Activated CD4-positive, alpha-beta T cell treated with anti-CD3 and anti-CD28 coated beads, Interleukin-2, amount 50 U/mL, for 16 hours (primary cell): ENCODE results near the gene CDK6.
"Not testable (repeated sequence)": the region's sequence is repeated elsewhere in the genome, so short reads cannot be mapped to it uniquely, and the experiment has no call there.

Experiments used
- DNase-seq: peaks from one replicate; pipeline ENCODE4 v3.0.0-alpha.2; 2020

The CDK6 gene

DNA sequence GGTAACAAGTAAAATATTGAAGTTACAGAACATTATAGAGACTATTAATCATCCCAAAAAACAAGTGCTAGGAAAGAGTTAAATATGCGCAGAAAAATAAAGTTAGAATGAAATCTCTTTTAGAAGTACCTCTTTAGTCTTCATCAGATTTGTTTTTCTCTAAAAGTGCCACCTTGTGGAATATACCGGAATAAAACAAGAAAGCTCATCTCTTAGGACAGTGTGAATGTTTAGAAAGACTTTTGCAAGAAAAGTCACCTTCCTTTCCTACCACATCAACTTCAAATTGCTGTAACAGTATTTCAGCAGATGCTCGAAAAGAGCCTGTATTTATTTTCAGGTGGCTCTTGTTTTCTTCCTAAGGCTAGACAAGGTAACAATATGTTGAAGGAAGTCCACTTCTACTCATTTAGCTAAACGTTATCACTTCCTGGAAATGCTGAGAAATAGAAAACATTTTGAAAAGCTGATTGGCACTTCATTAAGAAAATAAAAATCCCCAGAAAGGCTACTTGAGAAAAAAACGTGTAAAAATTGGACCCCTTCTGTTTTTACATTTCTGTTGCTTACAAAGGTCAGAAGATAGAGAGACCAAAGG, 226.4 kb downstream of the CDK6 start:
- DNase-seq: no peak

- no peak for DNase-seq
Measured at GRCh38 chr7:92608380-92609322, 227.7 kb downstream of the CDK6 start.

GRCh38 chr7:92606985-92607384, 229.4 kb downstream of the CDK6 start:
- DNase-seq: no peak

- not testable (repeated sequence) for DNase-seq
Measured at GRCh38 chr7:92604517-92604916, 231.9 kb downstream of the CDK6 start.

GRCh38 chr7:92603089-92603445, 233.3 kb downstream of the CDK6 start:
- DNase-seq: no peak

DNA sequence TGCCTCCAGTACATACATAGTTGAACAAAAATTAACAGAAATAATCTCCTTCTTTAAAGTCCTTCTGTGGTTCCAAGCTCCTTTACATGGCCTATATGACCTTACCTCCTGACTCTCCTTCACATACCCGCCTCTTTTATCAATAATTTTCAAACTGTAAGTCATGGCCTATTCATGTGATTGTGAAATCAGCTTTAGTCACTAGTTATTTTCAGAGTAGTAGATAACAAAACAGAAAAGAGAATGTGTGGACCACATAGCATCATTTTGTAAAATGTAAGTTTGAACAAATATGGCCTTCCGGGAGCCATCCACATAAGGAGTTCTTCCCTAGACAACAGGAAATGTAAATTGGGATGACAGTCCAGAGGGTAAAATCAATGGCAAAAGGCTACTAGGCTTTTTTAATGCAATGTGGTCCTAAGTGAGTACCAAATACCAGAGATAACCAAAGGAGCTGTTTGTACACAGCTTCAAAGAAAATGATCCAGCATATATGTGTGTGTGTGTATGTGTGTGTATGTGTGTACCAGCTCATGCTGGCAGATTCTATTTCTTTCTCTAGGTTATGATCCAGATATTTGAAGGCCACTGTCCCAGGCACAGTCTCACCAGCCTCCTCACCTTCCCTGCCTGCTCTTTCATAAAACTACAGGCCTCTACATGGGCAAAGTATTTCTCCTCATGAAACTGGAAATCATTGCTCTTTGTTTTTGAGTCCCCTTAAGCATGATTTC, 233.9 kb downstream of the CDK6 start:
- no peak for DNase-seq

GRCh38 chr7:92598310-92598981, 237.9 kb downstream of the CDK6 start:
- peak; percentile 32 for DNase-seq

- no peak for DNase-seq
Measured at GRCh38 chr7:92595281-92595680, 241.1 kb downstream of the CDK6 start.

DNA sequence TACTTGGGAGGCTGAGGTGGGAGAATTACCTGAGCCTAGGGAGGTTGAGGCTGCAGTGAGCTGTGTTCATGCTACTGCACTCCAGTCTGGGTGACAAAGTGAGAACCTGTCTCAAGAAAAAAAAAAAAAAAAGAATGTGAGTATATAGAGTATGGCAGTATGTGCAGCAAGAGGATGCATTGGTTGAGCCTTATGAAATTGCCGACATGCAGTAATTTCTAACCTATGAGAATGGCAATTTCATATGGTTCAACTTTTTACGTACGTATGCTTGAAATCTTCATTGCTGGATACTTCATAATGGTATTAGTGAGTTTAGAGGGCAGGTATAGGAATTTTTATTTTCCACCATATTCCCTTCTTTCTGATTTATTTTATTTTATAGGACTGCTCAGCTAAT, 241.6 kb downstream of the CDK6 start:
- DNase-seq: no peak

GRCh38 chr7:92590711-92591310, 245.6 kb downstream of the CDK6 start:
- no peak for DNase-seq

DNA sequence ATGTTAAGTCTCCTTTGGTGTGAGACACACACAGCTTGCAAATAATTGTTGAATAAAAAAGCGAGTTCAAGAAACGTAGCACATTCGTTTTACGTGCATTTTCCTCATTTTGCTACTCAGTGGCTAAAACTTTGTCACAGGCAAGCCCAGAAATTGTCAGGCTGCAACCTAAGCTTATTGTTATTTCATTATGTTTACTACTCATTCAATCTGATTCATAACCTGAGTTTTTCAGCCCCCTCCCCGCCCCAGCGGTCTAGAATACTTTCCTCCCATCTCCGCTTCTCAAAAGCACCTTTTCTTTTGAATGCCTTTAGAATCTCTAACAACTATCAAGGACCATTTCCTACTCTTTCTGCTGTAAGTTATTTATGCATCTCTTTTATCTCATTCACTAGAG, 247.3 kb downstream of the CDK6 start:
- DNase-seq: no peak

DNA sequence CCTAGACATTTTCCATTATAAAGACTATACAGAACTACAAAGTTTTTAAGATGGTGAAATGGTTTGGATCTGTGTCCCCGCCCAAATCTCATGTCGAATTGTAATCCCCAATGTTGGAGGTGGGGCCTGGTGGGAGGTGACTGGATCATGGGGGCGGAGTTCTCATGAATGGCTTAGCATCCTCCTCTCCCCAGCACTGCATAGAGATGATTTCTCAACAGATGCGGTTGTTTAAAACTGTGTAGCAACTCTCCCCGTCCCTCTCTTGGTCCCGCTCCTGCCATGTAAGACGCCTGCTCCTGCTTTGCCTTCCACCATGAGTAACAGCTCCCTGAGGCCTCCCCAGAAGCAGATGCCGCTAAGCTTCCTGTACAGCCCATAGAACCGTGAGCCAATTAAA, 247.8 kb downstream of the CDK6 start:
- DNase-seq: peak; percentile 21

DNA sequence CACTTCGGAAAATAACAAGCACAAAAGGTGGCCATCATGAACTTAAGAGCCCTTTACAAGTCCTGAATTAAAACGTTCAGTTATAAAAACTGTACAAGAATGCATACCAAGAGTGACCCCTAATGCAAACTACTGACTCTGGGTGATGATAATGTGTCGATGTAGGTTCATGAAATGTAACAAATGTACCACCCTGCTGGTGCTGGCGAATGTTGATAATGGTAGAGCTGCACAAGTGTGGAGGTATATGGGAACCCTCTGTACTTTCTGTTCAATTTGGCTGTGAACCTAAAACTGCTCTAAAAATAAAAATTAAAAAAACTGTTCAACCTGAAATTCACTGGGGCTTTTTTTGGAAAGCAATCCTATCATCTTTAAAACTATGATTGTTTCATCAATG, 249.5 kb downstream of the CDK6 start:
- no peak for DNase-seq

GRCh38 chr7:92586403-92586802, 250.0 kb downstream of the CDK6 start:
- peak; percentile 15 for DNase-seq

DNA sequence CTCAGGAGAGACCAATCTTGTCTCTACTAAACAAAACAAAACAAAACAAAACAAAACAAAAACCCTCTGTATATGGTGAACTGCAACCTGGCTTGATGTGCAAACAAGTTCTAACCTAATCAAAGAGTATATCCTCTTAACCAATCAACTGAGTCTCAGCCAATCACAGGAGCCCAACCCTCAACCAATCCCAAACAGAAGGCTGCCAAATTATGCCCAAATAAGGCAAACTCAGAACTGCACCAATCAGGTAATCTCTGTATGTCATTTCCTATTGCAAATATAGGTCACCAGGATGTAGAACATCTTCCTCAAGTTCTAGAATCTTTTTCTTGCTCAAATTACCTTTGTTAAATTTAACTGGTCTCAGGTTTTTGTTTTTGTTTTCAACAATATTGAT, 251.4 kb downstream of the CDK6 start:
- no peak for DNase-seq

GRCh38 chr7:92582948-92583347, 253.4 kb downstream of the CDK6 start:
- DNase-seq: no peak

GRCh38 chr7:92576296-92576695, 260.1 kb downstream of the CDK6 start:
- DNase-seq: no peak

- DNase-seq: no peak
Measured at GRCh38 chr7:92569137-92569536, 267.2 kb downstream of the CDK6 start.

DNA sequence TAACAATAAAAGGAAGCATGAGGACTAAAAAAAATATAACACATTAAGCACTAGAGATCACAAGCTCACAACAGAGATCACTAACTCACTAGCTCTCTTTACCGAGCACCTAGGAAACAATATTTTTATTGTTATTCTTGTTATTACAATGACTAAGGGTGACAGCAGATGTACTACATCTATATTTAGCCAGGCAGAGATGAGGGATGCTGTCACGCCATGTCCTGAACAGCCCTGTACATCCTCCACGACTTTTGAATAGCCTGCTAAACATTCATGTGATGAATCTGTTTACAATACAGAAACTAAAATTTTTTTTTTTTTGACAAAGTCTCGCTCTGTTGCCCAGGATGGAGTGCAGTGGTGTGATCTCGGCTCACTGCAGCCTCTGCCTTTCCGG, 268.9 kb downstream of the CDK6 start:
- no peak for DNase-seq

DNA sequence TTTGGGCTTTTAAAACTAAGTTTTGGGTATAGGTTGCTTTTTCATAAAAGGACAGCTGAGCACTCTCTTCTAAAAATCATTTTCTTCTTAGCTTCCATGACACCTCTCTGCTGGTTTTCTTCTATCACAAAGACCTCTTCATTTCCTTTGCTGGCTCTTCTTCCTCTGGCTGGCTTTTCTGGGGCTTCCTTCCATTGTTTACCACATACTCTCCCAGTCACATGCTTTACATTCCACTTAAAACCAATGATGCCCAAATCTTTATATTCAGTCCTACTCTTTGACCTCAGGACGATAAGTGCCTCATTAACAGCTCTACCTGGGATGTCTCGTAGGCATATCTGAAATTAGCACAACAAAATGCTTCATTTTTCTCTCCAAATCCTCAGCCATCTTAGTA, 273.0 kb downstream of the CDK6 start:
- no peak for DNase-seq

DNA sequence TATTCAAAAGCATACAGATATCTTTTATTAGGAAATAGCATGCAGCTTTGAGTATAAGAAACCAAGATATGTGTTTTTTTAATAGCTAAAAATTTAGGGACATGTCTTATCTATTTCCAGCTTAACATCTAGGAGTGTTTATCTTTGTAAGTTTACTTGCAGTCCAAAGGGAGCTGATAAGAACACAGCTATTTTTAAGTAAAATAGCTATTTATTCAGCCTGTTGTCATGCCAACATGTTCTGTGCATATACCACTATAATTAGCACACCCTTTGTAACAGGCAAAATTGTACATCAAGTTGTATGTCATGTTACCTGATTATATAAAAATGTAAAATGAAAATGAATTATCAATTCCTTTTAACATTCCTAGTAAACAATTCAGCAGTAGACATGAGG, 275.8 kb downstream of the CDK6 start:
- no peak for DNase-seq

GRCh38 chr7:92557808-92558362, 278.5 kb downstream of the CDK6 start:
- no peak for DNase-seq

DNA sequence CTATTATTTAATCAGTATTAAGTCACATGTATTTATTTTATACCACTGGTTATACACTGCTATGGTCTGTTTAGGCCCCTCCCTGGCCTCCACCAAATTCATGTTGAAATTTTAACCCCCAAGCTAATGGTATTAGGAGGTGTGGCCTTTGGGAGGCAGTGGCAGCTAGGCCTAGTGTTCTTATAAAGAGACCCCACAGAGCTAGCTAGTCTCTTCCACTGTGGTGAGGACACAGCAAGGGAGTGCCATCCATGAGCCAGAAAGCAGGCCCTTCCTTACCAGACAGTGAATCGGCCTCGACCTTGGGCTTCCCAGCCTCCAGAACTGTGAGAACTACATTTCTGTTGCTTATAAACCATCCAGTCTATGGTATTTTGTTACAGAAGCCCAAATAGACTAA, 279.1 kb downstream of the CDK6 start:
- no peak for DNase-seq
